Glutamatergic neuron (in vitro differentiated cells): Measurements from ENCODE around the gene MRAP. TPM values are rescaled to one million over a fixed set of nuclear protein-coding genes. Genes with fewer than 3 reads are reported as not detected.
"Not testable (repeated sequence)": the region's sequence is repeated elsewhere in the genome, so short reads cannot be mapped to it uniquely, and the experiment has no call there.

Source experiments
- DNase-seq: peaks from one replicate; pipeline ENCODE4 v3.0.0; 2022
- H3K27ac Mint-ChIP-seq: one replicate; pipeline ENCODE4 v1.8.0; 2020; ENCODE audit warnings: mild to moderate bottlenecking, mixed read lengths, inconsistent platforms; ENCODE audit not compliant: unreplicated experiment
- H3K27me3 Mint-ChIP-seq: one replicate; pipeline ENCODE4 v1.8.0; 2020; ENCODE audit warnings: mild to moderate bottlenecking, moderate library complexity, mixed read lengths, inconsistent platforms; ENCODE audit not compliant: unreplicated experiment
- H3K36me3 Mint-ChIP-seq: one replicate; pipeline ENCODE4 v1.8.0; 2020; ENCODE audit warnings: mild to moderate bottlenecking, mixed read lengths, inconsistent platforms; ENCODE audit not compliant: unreplicated experiment
- H3K4me1 Mint-ChIP-seq: one replicate; pipeline ENCODE4 v1.8.0; 2020; ENCODE audit warnings: mild to moderate bottlenecking, low read depth, mixed read lengths, inconsistent platforms; ENCODE audit not compliant: unreplicated experiment
- H3K4me3 Mint-ChIP-seq: one replicate; pipeline ENCODE4 v1.8.0; 2020; ENCODE audit warnings: mild to moderate bottlenecking, mixed read lengths, inconsistent platforms; ENCODE audit not compliant: unreplicated experiment
- H3K9me3 Mint-ChIP-seq: one replicate; pipeline ENCODE4 v1.8.0; 2020; ENCODE audit warnings: mild to moderate bottlenecking, moderate library complexity, mixed read lengths, inconsistent platforms; ENCODE audit not compliant: unreplicated experiment
- total RNA-seq: library from RNA; stranded (reverse); fragmentation: NEBNext Ultra II Directional; extraction: Animal tissue kit (Norgen Biotek cat#: 25700); gene quantifications from one replicate; pipeline ENCODE4 v1.2.1, GENCODE V29; 2021; ENCODE audit not compliant: unreplicated experiment
- TF ChIP-seq, protein P1 (sequence below): fragments of 200-600 bp; sonication (generic); IDR thresholded peaks from one replicate; pipeline ENCODE4 v1.5.0; 2021; ENCODE audit not compliant: partially characterized antibody, unreplicated experiment

MRAP gene
- total RNA-seq, 1 donor from 2014 or later: not detected

- TF ChIP-seq, protein P1, sequence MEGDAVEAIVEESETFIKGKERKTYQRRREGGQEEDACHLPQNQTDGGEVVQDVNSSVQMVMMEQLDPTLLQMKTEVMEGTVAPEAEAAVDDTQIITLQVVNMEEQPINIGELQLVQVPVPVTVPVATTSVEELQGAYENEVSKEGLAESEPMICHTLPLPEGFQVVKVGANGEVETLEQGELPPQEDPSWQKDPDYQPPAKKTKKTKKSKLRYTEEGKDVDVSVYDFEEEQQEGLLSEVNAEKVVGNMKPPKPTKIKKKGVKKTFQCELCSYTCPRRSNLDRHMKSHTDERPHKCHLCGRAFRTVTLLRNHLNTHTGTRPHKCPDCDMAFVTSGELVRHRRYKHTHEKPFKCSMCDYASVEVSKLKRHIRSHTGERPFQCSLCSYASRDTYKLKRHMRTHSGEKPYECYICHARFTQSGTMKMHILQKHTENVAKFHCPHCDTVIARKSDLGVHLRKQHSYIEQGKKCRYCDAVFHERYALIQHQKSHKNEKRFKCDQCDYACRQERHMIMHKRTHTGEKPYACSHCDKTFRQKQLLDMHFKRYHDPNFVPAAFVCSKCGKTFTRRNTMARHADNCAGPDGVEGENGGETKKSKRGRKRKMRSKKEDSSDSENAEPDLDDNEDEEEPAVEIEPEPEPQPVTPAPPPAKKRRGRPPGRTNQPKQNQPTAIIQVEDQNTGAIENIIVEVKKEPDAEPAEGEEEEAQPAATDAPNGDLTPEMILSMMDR: no peak
- Mint-ChIP-seq H3K27me3 (no peaks in the 10 kb centered on the region), H3K27ac (no peak overlapping the region), H3K4me1 (peaks cover 12% of the 10 kb centered on the region), H3K9me3 (peaks cover 5% of the 10 kb centered on the region), H3K36me3 (no peaks in the 10 kb centered on the region), H3K4me3 (no peak overlapping the region)
- no peak for DNase-seq
Observed at GRCh38 chr21:32304998-32305397, 6.3 kb downstream of the MRAP start.

GRCh38 chr21:32306021-32306780 is 7.5 kb downstream of the MRAP start:
- peak overlapping the region; percentile 66 for H3K27ac Mint-ChIP-seq
- H3K4me3 Mint-ChIP-seq: no peak overlapping the region
- peak; percentile 71 for DNase-seq
- H3K27me3 Mint-ChIP-seq: no peaks in the 10 kb centered on the region
- H3K4me1 Mint-ChIP-seq: peaks cover 14% of the 10 kb centered on the region
- no peaks in the 10 kb centered on the region for H3K36me3 Mint-ChIP-seq
- TF ChIP-seq, protein P1: peak; percentile 46
- H3K9me3 Mint-ChIP-seq: peaks cover 5% of the 10 kb centered on the region

DNA sequence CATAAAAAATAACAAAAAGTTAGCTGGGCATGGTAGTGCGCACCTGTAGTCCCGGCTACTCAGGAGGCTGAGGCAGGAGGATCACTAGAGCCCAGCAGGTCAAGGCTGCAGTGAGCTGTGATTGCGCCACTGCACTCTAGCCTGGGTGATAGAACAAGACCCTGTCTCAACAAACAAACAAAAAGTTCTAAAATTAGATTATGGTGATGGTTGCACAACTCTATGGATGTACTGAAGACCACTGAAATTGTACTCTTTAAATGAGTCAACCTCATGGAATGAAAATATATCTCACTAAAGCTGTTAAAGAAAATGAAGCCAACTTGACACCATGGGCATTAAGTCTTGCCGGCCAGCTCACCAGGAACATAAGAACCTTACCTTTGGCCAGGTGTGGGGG is 9.1 kb downstream of the MRAP start:
- Mint-ChIP-seq H3K4me1 (peaks cover 13% of the 10 kb centered on the region), H3K27ac (no peak overlapping the region), H3K27me3 (no peaks in the 10 kb centered on the region), H3K36me3 (no peaks in the 10 kb centered on the region), H3K4me3 (no peak overlapping the region), H3K9me3 (peaks cover 4% of the 10 kb centered on the region)
- DNase-seq: no peak
- TF ChIP-seq, protein P1: no peak

DNA sequence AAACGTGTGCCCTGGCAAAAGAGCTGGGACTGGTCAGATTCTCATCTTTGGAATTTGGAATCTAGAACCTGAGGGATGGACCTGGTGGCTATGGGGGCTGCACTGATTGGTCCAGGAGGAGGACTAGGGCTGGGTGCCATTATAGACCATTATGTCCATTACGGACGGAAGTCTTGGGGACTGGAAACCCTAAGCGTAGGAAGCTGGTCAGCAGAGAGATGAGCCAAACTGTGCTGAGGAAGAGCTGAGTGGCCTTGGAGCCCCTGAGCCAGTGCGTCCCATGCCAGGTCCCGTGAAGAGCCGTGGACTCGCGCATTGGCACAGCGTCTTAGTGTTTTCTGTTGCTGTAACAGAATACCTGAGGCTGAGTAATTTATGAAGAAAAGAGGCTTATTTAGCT is 10.0 kb downstream of the MRAP start:
- Mint-ChIP-seq H3K27me3 (no peaks in the 10 kb centered on the region), H3K36me3 (no peaks in the 10 kb centered on the region), H3K4me1 (peaks cover 20% of the 10 kb centered on the region), H3K9me3 (peaks cover 4% of the 10 kb centered on the region), H3K27ac (no peak overlapping the region), H3K4me3 (no peak overlapping the region)
- no peak for DNase-seq
- TF ChIP-seq, protein P1: no peak

GRCh38 chr21:32309906-32310460 is 11.3 kb downstream of the MRAP start:
- H3K9me3 Mint-ChIP-seq: peaks cover 4% of the 10 kb centered on the region
- H3K27ac Mint-ChIP-seq: no peak overlapping the region
- no peak for DNase-seq
- H3K4me1 Mint-ChIP-seq: peaks cover 20% of the 10 kb centered on the region
- no peak overlapping the region for H3K4me3 Mint-ChIP-seq
- no peaks in the 10 kb centered on the region for H3K27me3 Mint-ChIP-seq
- H3K36me3 Mint-ChIP-seq: no peaks in the 10 kb centered on the region
- TF ChIP-seq, protein P1: no peak

GRCh38 chr21:32310976-32311375 is 12.3 kb downstream of the MRAP start:
- DNase-seq, H3K27ac Mint-ChIP-seq, H3K36me3 Mint-ChIP-seq, H3K9me3 Mint-ChIP-seq, H3K4me3 Mint-ChIP-seq, H3K27me3 Mint-ChIP-seq: not testable (repeated sequence)
- H3K4me1 Mint-ChIP-seq: peaks cover 20% of the 10 kb centered on the region
